ENCODE measurements around the gene HOXD8.

Gene HOXD8

DNA sequence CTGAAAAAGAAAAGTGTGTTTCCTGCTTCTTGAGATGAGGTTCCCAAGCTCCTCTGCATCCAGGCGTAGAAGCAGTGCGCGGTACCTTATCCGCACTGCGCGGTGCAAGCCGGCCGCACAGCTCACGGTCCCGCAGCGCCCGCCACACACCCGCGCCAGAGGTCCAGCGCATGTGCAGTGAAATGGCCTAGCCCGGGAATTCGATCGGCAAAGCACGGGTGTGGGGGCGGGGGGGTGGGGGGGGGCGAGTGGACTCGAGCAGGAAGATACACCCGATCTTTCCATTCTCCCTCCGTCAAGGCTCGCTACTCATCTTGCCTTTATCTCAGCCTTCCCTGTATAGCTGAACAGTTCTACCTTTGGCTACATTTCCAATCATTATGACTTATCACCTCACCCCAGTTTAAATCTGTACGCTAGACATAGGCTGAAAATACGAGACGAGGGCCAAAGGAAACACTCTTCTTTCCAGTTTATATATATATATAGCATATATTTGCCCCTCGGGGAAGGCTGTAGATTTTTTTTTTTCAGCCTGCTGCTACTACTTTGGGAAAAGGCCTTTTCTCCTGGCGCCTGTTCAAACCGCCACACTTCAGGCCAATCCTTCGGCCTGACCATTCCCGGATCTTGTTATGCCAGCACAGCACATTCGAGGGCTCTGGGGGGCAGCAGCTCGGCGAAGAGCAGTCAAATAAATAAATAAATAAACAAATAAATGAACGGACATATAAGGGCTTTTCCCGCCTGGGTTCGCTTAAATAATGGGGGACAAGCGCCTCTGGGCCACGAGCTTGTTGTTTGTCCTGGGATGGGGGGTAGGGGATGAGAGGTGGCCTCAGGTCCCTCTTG is 10.4 kb downstream of the HOXD8 start:
- in situ Hi-C loops (cut with HindIII; ENCODE audit: low sequenced_read_pairs): loop anchor here (25.0 kb wide), 1 partner anchor 497 kb away; no protein-coding TSS in a partner anchor

DNA sequence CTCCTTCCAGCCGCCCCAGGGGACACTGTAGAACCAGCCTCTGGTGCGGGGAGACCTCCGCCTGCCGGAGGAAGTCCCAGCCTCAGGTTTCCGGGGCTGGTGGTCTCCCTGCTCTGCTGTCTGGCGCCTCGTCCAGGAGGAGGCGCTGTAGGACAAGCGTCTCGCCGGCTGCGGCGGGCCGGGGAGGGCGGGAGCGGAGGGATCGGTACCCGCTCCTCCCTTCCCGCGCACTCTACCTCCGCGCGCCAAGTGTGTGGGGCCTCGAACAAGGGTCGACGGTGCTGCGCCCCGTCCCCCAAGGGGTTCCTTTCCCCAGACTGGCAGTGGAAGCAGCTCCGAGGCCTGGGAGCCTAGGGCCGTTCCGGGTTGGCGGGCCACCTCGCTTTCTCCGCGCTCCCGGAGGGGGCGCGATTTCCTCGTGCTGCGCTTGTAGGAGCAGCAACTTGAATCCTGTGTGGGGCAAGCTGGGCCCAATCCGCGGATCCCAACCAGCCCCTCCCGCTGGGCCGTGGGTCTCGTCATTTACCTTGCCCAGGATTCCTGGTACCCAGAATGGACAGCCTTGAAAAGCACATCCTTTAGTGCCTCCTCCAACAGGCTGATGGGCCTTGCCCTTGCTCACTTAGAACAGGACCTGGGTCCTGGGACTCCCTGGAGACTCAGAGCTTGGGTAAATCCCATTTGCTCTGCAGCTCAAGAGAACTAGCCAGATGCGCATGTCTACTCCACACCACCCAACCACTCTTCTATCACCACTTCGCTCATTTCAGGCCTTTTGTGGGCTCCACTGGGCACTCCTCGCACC is 11.2 kb downstream of the HOXD8 start:
- in situ Hi-C loops (cut with HindIII; ENCODE audit: low sequenced_read_pairs): loop anchor here (25.0 kb wide), 1 partner anchor 497 kb away; no protein-coding TSS in a partner anchor

DNA sequence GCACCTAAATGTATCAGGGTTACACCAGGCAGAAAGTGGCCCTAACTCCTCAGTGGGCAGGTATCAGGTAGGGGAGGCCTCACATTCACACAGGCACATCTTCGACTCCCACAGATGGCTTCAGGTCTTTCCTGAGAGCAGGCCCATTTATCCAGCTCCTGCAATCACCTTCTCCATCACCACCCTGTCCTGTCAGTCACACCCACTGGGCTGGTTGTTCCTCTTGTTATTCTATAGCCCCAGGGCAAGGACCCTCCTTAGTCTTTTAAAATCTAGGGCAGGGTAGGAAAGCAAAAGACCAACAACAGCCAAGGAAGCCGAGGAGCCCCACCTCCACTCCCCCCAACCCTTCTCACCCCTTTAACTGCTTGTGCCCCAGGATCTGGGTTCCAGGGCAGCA is 12.8 kb downstream of the HOXD8 start:
- in situ Hi-C loops (cut with HindIII; ENCODE audit: low sequenced_read_pairs): loop anchor here (25.0 kb wide), 1 partner anchor 495 kb away; no protein-coding TSS in a partner anchor

DNA sequence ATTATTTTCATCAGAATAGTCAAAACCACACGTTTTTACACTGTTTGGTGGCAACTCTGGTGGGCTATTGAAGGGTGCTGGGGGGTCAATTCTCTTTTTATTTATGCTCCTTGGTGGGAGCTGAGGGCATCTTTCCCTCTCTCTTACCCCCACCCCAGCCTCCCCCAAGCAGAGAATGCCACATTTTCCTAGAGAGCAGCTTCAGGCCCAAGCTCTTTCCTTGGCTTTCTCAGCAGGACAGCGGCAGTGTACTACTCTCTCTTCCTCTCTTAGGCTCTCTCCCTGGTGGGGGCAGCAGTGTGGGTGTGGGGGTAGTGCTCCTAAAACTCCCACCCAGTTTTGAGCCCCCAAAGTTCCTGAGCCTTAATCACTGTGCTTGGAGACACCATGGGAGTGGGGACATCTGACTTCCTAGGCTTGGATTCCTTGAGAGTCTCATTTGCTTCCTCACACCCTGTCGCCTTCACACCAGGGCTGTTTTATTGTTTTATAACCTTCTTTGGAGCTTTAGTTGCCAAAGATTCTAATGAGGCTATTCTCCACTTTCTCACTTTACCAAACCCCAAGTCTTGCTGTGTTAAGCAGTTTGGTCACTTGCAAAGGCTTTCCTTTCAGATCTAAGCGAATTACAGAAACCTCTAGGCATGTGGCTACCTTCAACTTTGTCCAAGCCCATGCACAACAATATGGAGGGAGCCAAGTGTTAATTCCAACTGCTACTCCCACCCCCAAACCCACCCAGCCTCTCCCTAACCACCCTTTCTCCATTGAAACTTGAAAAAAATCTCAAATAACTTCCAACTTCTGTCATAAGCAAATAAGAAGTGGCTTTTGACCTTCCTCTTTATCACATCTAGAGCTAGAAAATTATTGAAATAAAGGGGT is 15.8 kb downstream of the HOXD8 start:
- in situ Hi-C loops (cut with HindIII; ENCODE audit: low sequenced_read_pairs): loop anchor here (25.0 kb wide), 1 partner anchor 492 kb away; no protein-coding TSS in a partner anchor

DNA sequence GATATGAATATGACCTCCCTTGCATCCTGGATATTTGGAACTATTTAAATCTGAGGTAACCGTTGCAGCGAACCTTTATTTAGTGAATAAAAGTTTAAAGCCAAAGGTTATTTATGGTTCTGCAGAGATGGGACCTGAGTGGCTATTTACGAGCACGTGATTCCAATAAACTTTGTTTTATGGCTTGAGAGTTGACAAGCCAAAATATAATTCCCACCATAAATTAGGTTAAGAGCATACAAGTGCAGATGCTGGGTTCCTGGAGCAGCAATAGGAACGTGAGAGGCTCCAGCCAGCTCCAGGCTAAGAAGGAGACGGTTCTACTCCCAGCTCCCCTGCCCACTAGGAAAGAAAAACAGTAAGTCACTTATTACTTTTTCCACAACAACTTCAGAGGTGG is 16.6 kb downstream of the HOXD8 start:
- in situ Hi-C loops (cut with HindIII; ENCODE audit: low sequenced_read_pairs): loop anchor here (25.0 kb wide), 1 partner anchor 491 kb away; no protein-coding TSS in a partner anchor

DNA sequence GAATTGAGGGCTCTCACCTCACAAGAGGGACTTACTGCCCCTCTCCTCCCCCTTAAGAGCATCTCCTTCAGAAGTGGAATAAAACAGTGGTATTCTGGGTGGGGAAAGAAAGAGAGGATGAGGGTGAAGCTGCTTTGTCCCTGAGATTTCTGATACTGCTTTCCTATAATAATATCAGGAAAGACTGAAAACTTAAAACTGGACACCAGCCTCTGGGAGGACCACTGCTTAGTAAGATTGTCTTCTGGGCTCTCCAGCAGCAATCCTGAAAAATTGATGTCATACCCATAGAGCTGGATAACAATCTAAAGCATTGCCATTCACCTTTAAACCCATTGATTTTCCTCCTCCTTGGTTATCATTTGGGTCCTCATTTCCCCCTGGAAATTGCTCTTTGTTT is 17.1 kb downstream of the HOXD8 start:
- in situ Hi-C loops (cut with HindIII; ENCODE audit: low sequenced_read_pairs): loop anchor here (25.0 kb wide), 1 partner anchor 491 kb away; no protein-coding TSS in a partner anchor

DNA sequence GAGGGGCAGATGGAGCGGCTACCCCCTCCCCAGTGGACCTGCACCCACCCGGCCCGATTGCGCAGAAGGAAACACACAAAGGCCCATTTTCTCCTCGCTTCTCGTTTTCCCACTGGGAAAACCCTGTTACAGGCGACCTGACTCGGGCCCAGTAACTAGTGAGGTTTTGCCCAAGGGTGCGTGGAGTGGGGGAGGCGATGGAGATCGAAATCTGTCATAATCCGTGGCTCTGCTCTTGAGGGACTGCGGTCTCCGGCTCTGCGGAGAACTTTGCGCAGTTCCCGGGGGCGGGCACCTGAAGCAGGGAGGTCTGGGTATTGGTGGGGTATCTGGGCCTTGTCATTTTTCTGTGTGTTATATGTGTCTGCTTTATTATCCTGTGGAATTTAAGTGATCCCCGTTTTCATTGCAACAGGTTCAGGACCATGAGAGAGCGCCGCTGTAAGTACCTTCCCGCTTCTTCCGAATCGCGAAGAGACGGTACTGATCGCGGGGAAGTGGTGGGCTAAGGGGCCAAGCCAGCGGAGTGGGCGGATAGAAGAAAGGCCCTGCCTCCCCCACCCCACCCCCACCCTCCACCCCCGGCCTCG is 17.8 kb downstream of the HOXD8 start:
- in situ Hi-C loops (cut with HindIII; ENCODE audit: low sequenced_read_pairs): loop anchor here (25.0 kb wide), 1 partner anchor 490 kb away; no protein-coding TSS in a partner anchor

DNA sequence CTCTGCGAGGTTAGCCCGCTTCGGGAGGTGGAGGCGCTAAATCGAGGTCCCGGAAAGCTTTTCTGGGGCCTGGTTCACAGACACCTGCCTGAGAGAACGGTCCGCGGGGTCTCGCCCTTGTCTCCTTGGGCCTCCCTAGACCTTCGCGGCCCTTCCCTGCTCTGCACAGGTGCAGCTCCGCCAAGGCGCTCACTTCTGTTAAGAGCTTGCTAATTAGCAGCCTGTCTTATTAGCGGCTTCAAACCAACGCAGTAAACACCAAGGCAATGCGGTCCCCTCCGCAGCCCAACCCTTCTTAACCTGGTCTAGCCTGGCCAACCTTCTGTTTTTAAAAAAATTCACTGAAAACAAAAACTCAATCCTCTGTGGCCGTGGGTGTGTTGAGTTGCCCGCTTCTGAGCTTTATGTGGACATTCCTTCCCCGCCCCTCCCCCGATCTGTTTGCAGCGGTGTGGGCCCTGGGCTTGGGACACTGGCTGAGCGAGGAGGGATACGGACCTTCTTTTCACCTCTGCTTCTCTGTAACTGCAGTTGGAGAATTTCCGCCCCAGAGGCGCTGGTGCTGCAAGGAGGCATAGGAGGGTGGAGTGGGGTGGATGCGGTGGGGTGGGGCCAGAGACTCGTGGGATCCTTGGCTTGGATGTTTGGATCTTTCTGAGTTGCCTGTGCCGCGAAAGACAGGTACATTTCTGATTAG is 18.4 kb downstream of the HOXD8 start:
- in situ Hi-C loops (cut with HindIII; ENCODE audit: low sequenced_read_pairs): loop anchor here (25.0 kb wide), 1 partner anchor 489 kb away; no protein-coding TSS in a partner anchor

DNA sequence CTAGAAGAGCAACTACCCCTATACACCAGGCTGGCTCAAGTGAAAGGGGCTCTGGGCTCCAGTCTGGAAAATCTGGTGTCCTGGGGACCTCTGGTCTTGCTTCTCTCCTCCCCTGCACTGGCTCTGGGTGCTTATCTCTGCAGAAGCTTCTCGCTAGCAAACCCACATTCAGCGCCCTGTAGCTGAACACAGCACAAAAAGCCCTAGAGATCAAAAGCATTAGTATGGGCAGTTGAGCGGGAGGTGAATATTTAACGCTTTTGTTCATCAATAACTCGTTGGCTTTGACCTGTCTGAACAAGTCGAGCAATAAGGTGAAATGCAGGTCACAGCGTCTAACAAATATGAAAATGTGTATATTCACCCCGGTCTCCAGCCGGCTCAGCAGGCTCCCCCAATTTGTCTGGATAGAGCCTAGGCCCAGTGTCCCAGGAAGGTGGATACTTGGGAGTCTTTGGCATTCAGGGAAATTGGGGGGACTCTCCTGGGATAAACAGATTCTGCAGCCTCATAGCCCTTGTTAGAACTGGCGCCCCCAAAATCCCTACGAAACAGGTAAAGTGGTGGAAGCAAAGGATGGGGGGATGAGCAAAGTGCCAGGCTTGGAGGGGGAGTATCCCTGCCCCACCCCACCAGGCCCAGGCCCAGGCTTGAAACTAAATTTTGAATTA is 19.4 kb downstream of the HOXD8 start:
- in situ Hi-C loops (cut with HindIII; ENCODE audit: low sequenced_read_pairs): loop anchor here (25.0 kb wide), 1 partner anchor 488 kb away; no protein-coding TSS in a partner anchor

DNA sequence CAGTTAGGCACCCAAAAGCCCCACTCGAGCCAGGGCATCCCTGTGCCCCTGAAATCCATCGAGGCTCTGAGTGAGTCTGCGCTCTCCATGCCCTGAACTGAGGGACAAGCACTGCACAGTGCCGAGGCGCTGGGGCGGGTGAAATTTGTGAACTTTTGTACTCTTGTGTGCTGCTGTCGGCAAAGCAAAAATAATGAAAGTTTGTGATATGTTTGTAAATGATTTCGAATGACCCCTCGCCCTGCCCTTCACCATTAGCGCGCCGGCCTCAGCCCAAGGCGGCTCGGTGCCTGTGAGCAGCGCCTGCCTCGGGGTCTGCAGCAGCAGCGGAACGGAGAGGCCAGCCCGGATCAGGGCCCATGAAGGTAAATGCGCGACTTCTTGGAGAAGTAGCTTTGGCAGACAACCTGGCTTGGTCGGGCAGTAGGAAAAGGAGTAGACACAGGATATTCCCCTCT is 20.0 kb downstream of the HOXD8 start:
- in situ Hi-C loops (cut with HindIII; ENCODE audit: low sequenced_read_pairs): loop anchor here (25.0 kb wide), 1 partner anchor 488 kb away; no protein-coding TSS in a partner anchor

DNA sequence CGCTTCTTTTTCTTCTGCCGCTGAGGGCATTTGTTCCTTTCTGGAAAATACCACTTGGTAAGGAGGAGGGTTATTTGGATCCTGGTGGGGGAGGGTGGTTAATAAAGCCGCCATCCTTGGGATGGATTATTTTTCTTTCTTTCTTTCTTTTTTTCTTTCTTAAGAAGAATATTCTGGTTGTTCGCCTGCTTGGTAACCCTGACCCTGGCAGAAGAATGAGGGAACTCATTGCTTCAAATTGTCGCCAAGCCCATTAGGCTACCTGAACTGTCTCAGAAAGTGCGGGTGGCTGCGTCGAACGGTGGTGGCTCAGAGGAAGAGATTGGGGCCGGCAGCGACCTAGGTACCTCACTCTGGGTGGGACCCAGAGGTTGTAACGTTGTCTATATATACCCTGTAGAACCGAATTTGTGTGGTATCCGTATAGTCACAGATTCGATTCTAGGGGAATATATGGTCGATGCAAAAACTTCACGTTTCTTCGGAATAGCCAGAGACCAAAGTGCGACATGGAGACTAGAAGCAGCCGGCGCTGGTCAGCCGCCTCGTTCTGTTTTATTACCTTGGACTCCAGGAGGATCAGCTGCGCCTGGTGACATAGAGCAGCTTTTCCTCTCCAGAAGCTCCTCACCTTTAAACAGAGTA is 20.6 kb downstream of the HOXD8 start:
- in situ Hi-C loops (cut with HindIII; ENCODE audit: low sequenced_read_pairs): loop anchor here (25.0 kb wide), 1 partner anchor 487 kb away; no protein-coding TSS in a partner anchor

DNA sequence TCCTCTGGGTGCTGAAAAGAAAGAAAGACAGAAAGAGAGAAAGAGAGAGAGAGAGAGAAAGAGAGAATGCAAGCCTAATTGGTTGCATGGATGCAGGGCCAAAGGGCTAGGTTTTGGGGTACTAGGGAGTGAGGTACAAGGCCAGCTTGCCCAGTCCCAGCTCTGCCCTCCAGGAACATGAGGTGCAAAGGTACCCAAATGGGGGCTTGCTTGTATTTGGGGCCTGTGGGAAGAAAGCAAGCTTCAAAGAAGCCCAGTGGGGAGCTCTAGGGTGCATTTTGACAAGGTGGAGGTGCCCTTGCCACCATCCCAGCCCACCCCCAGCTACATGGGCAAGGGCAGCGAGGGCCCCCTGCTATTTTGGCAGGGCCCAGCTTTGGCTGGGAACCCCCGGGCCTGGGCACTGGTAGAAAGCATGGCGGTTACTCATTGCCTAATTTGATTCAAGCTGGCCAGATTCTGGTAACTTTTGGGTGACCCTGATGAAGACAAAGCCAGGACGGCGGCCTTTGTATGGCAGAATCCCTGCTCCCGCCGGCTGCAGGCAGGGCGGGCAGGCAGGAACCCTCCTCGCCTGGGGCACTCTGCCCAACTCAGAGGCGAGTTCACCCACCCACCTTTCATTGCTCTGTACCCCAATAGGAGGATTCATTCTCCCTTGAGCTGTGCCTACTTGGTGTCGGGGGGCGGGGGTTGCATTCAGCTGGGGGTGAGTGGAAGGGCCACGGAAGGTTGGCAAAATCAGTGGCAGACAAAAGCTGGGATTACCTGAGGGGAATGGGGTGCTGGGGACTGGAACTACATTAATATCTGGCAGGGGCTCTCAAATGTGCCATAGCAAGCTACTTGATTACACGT is 21.3 kb downstream of the HOXD8 start:
- in situ Hi-C loops (cut with HindIII; ENCODE audit: low sequenced_read_pairs): no loop called here

DNA sequence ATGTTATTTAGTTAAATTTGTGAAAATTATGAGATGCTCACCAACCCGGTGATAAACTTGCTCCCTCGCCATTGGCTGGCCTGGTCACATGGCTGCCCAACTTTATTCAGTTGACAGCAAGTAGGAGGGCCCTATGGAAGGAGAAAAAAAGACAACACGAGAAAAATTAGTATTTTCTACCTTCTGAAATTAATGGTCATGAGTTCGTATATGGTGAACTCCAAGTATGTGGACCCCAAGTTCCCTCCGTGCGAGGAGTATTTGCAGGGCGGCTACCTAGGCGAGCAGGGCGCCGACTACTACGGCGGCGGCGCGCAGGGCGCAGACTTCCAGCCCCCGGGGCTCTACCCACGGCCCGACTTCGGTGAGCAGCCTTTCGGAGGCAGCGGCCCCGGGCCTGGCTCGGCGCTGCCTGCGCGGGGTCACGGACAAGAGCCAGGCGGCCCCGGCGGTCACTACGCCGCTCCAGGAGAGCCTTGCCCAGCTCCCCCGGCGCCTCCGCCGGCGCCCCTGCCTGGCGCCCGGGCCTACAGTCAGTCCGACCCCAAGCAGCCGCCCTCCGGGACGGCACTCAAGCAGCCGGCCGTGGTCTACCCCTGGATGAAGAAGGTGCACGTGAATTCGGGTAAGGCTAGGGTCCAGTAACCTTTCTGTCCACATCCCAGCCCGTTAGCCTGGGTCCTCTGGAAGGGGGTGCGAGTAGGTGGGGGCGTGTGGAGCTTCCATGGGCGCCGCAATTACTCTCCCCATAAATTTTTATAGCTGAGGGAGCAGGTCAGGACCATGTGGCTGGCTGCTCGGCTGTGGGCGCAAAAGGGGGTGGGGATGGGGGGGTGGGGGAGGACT is 22.2 kb downstream of the HOXD8 start, which contains the start of gene HOXD4:
HOXD4 (plus strand) TSS at position 109 of the 846 bp plus-strand sequence; CDS start at position 193, 84 bp downstream.
- in situ Hi-C loops (cut with HindIII; ENCODE audit: low sequenced_read_pairs): no loop called here

DNA sequence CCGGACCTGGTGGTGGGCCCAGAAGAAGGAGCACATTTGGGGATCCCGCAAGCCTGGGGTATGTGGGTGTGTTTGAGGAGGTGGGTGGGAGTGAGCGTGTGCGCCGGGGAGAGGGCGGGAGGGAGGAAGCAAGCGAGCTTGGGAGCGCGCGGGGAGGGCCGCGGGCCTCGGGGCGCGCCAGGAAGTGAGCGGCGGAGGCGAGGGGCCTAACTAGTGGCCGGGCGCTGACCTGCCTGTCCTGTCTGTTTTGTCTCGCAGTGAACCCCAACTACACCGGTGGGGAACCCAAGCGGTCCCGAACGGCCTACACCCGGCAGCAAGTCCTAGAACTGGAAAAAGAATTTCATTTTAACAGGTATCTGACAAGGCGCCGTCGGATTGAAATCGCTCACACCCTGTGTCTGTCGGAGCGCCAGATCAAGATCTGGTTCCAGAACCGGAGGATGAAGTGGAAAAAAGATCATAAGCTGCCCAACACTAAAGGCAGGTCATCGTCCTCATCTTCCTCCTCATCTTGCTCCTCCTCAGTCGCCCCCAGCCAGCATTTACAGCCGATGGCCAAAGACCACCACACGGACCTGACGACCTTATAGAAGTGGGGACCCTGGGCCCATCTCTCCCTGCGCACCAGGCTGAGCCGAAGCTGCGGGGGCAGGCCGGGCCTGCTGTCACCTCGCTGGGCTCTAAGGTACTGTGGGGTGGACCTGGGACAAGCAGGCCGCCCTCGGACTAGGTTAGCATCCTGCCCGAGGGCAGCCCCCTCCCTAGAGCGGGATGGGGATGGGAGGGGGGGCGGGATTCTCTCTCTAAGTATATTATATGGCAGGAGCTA is 23.1 kb downstream of the HOXD8 start:
- in situ Hi-C loops (cut with HindIII; ENCODE audit: low sequenced_read_pairs): no loop called here

DNA sequence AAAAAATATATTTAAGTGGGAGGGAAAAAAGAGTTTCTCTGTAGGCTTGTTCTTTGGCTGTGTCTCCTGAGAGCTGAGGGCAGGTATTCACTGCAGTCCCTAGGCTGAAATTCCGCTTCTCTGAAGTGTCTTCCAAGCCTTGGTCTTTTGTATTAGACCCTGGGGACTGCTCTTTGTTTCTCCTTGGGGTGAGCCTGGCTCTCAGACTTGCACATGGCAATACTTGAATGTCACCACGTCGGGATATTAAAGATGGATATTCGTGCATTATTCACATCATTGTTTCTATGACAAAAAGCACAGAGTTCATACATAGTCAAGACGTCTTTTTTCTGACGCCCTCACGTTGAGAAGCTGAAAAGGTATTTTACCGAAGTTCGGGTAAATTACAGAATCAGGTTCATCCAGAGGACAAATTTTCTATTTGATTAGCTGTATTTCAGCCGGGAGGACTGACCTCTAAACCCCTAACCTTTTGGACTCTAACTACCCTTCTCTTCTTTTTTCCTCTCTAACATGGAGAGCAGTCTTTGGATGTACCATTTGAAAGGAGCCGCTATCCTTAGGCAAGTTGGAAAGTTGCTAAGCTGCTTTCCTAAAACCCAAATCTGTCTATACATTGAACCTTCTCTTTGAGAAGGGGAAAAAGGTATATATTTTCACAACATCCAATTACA is 25.2 kb downstream of the HOXD8 start:
- in situ Hi-C loops (cut with HindIII; ENCODE audit: low sequenced_read_pairs): no loop called here

Measured in DLD1 (cell line).